WTC11 (cell line): ENCODE data around the gene BFSP1. TPM values are rescaled to one million over a fixed set of nuclear protein-coding genes. Genes with fewer than 3 reads are reported as not detected.

Source experiments
- ATAC-seq: fragments of 200-7000 bp; cut with Tn5 transposase; 2 replicates; pipeline ENCODE4 v1.10.0; 2021; ENCODE audit warnings: mild to moderate bottlenecking, moderate library complexity
- CTCF ChIA-PET: fragments of 300-600 bp; sonication (Branson Sonifier 250); formaldehyde crosslinking; loops from one replicate; lab custom pipeline; 2021; ENCODE audit warnings: antibody characterized with exemption; lab: Charles Lee
- POLR2A ChIA-PET: fragments of 350-600 bp; sonication (Branson Sonifier 250); formaldehyde crosslinking; loops from one replicate; lab custom pipeline; 2021; ENCODE audit warnings: antibody characterized with exemption; lab: Charles Lee
- DNase-seq: peaks from one replicate; pipeline ENCODE4 v3.0.0; 2021; ENCODE audit warnings: low spot score
- H3K27ac Mint-ChIP-seq: 2 replicates; pipeline ENCODE4 v1.8.0; 2021; ENCODE audit warnings: mixed read lengths
- H3K27me3 Mint-ChIP-seq: 2 replicates; pipeline ENCODE4 v1.8.0; 2021; ENCODE audit warnings: low read depth, mild to moderate bottlenecking, moderate library complexity, mixed read lengths
- H3K36me3 Mint-ChIP-seq: 2 replicates; pipeline ENCODE4 v1.8.0; 2021; ENCODE audit warnings: mixed read lengths
- H3K4me1 Mint-ChIP-seq: 2 replicates; pipeline ENCODE4 v1.8.0; 2022; ENCODE audit warnings: mixed read lengths
- H3K4me3 Mint-ChIP-seq: 2 replicates; pipeline ENCODE4 v1.8.0; 2021; ENCODE audit warnings: mild to moderate bottlenecking, moderate library complexity, mixed read lengths
- H3K9me3 Mint-ChIP-seq: 2 replicates; pipeline ENCODE4 v1.8.0; 2021; ENCODE audit warnings: mixed read lengths
- ATF3 ChIP-seq: sonication (generic); formaldehyde crosslinking; conservative IDR thresholded peaks from 2 replicates; pipeline ENCODE4 v1.8.1; 2022; ENCODE audit warnings: mild to moderate bottlenecking, missing genetic modification reagents
- CREB1 ChIP-seq: sonication (generic); formaldehyde crosslinking; IDR thresholded peaks from 2 replicates; pipeline ENCODE4 v1.8.0; 2023; ENCODE audit warnings: mild to moderate bottlenecking, missing genetic modification reagents
- E2F1 ChIP-seq: sonication (generic); formaldehyde crosslinking; IDR thresholded peaks from 2 replicates; pipeline ENCODE4 v1.8.0; 2022; ENCODE audit warnings: mild to moderate bottlenecking, missing genetic modification reagents
- ESRRA ChIP-seq: sonication (generic); formaldehyde crosslinking; IDR thresholded peaks from 2 replicates; pipeline ENCODE4 v1.8.1; 2022; ENCODE audit warnings: mild to moderate bottlenecking, missing genetic modification reagents, borderline replicate concordance
- ETV6 ChIP-seq: sonication (generic); formaldehyde crosslinking; IDR thresholded peaks from 2 replicates; pipeline ENCODE4 v1.8.1; 2022; ENCODE audit warnings: mild to moderate bottlenecking, missing genetic modification reagents
- FOXJ3 ChIP-seq: sonication (generic); formaldehyde crosslinking; IDR thresholded peaks from 2 replicates; pipeline ENCODE4 v1.9.0; 2021; ENCODE audit warnings: missing genetic modification reagents, mild to moderate bottlenecking, borderline replicate concordance
- FOXK1 ChIP-seq: sonication (generic); formaldehyde crosslinking; IDR thresholded peaks from 2 replicates; pipeline ENCODE4 v1.8.0; 2022; ENCODE audit warnings: mild to moderate bottlenecking, moderate library complexity, missing genetic modification reagents
- HMGA2 ChIP-seq: fragments of 250-450 bp; sonication (Bioruptor Pico); IDR thresholded peaks from 2 replicates; pipeline ENCODE4 v1.4.0; 2021; ENCODE audit warnings: mild to moderate bottlenecking, moderate library complexity
- HMGXB4 ChIP-seq: sonication (generic); formaldehyde crosslinking; IDR thresholded peaks from 2 replicates; pipeline ENCODE4 v1.8.1; 2023; ENCODE audit warnings: mild to moderate bottlenecking, moderate library complexity, missing genetic modification reagents
- MAX ChIP-seq: sonication (generic); formaldehyde crosslinking; IDR thresholded peaks from 2 replicates; pipeline ENCODE4 v1.8.0; 2022; ENCODE audit warnings: mild to moderate bottlenecking, missing genetic modification reagents
- NFATC4 ChIP-seq: fragments of 250-450 bp; sonication (Bioruptor Pico); IDR thresholded peaks from 2 replicates; pipeline ENCODE4 v1.9.0; 2021; ENCODE audit warnings: mild to moderate bottlenecking
- PRRX2 ChIP-seq: fragments of 250-450 bp; sonication (Bioruptor Pico); IDR thresholded peaks from 2 replicates; pipeline ENCODE4 v1.8.0; 2021; ENCODE audit warnings: mild to moderate bottlenecking
- TCF7 ChIP-seq: sonication (generic); formaldehyde crosslinking; IDR thresholded peaks from 2 replicates; pipeline ENCODE4 v1.8.0; 2022; ENCODE audit warnings: mild to moderate bottlenecking, low read depth, missing genetic modification reagents, moderate library complexity
- TEAD1 ChIP-seq: sonication (generic); formaldehyde crosslinking; IDR thresholded peaks from 2 replicates; pipeline ENCODE4 v1.8.0; 2022; ENCODE audit warnings: mild to moderate bottlenecking, missing genetic modification reagents
- TEAD4 ChIP-seq: sonication (generic); formaldehyde crosslinking; IDR thresholded peaks from 2 replicates; pipeline ENCODE4 v1.8.0; 2022; ENCODE audit warnings: mild to moderate bottlenecking, missing genetic modification reagents
- ZBTB21 ChIP-seq: sonication (generic); formaldehyde crosslinking; IDR thresholded peaks from 2 replicates; pipeline ENCODE4 v1.8.1; 2023; ENCODE audit warnings: mild to moderate bottlenecking, missing genetic modification reagents, borderline replicate concordance
- ZBTB43 ChIP-seq: sonication (generic); formaldehyde crosslinking; IDR thresholded peaks from 2 replicates; pipeline ENCODE4 v1.8.1; 2023; ENCODE audit warnings: mild to moderate bottlenecking, missing genetic modification reagents
- ZNF281 ChIP-seq: sonication (generic); formaldehyde crosslinking; IDR thresholded peaks from 2 replicates; pipeline ENCODE4 v1.8.0; 2023; ENCODE audit warnings: mild to moderate bottlenecking, missing genetic modification reagents
- ZNF396 ChIP-seq: fragments of 250-450 bp; sonication (Bioruptor Pico); IDR thresholded peaks from 2 replicates; pipeline ENCODE4 v1.8.0; 2021; ENCODE audit warnings: mild to moderate bottlenecking, moderate library complexity, borderline replicate concordance
- ZNF423 ChIP-seq: fragments of 250-450 bp; sonication (Bioruptor Pico); IDR thresholded peaks from 2 replicates; pipeline ENCODE4 v2.1.2; 2022; ENCODE audit warnings: mild to moderate bottlenecking, moderate library complexity
- ZNF532 ChIP-seq: fragments of 250-450 bp; sonication (Bioruptor Pico); IDR thresholded peaks from 2 replicates; pipeline ENCODE4 v1.9.0; 2021; ENCODE audit warnings: mild to moderate bottlenecking, borderline replicate concordance
- total RNA-seq: library from RNA; stranded (reverse); gene quantifications from 3 replicates; pipeline ENCODE4 v1.2.3, GENCODE V29; 2021

BFSP1 gene
- total RNA-seq, 1 experiment from 2014 or later = 3.0 TPM

GRCh38 chr20:17524560-17524959 is 6.6 kb downstream of the BFSP1 start (continued):
- no peak for TF ChIP-seq FOXJ3 (CRISPR knock-in tag)
- no peak for TF ChIP-seq HMGXB4 (CRISPR knock-in tag)
- TF ChIP-seq ZNF532 (CRISPR knock-in tag) = no peak
- TF ChIP-seq ZNF396 (CRISPR knock-in tag) = no peak
- no peak for TF ChIP-seq ESRRA (CRISPR knock-in tag)

- CTCF ChIA-PET = no interaction called here
- Mint-ChIP-seq H3K4me1 (peaks cover 5% of the 10 kb centered on the region), H3K9me3 (peaks cover 8% of the 10 kb centered on the region; the same call in 1 of the 2 replicates), H3K27ac (no peak overlapping the region), H3K36me3 (no peaks in the 10 kb centered on the region), H3K4me3 (no peak overlapping the region), H3K27me3 (no peaks in the 10 kb centered on the region)
- DNase-seq = no peak
- POLR2A ChIA-PET = no interaction called here
- ATAC-seq = no peak
- no peak for TF ChIP-seq TEAD4 (CRISPR knock-in tag)
- no peak for TF ChIP-seq ZBTB43 (CRISPR knock-in tag)
- no peak for TF ChIP-seq HMGA2 (CRISPR knock-in tag)
- no peak for TF ChIP-seq ZNF281 (CRISPR knock-in tag)
- no peak for TF ChIP-seq TCF7 (CRISPR knock-in tag)
- TF ChIP-seq FOXK1 (CRISPR knock-in tag) = no peak
- no peak for TF ChIP-seq ZNF423 (CRISPR knock-in tag)
- no peak for TF ChIP-seq ZNF532 (CRISPR knock-in tag)
- TF ChIP-seq ZBTB21 (CRISPR knock-in tag) = no peak
- no peak for TF ChIP-seq NFATC4 (CRISPR knock-in tag)
- TF ChIP-seq CREB1 = no peak
- TF ChIP-seq ATF3 (CRISPR knock-in tag) = no peak
- no peak for TF ChIP-seq PRRX2
- TF ChIP-seq MAX (CRISPR knock-in tag) = no peak
- no peak for TF ChIP-seq E2F1 (CRISPR knock-in tag)
- TF ChIP-seq TEAD1 = no peak
- no peak for TF ChIP-seq ETV6 (CRISPR knock-in tag)
Measured at GRCh38 chr20:17523326-17523725, 7.9 kb downstream of the BFSP1 start.
